Occipital lobe (tissue), 2 donors: ENCODE results near the gene LCN6. TPM values are rescaled to one million over a fixed set of nuclear protein-coding genes. Genes with fewer than 3 reads are reported as not detected.

Source experiments
- small RNA-seq: library from RNA; depleted of rRNA; stranded (forward); fragments of <200 nt; gene quantifications from one replicate; pipeline ENCODE3, GENCODE V24; 2014
- total RNA-seq: library from RNA; depleted of rRNA; stranded (reverse); fragments of >200 nt; gene quantifications from one replicate; pipeline ENCODE4 v1.2.3, GENCODE V29; 2014

LCN6 gene
- total RNA-seq, 1 donor from 2014 or later = not detected

Small RNA genes lying within 50 kb of the gene (small RNA-seq; reads per million reads assigned to genes)
- gene ATP6V1G1P3 (not detected), gene MIR6722 (not detected)

Other genes starting within 250 kb of the LCN6 start
- 22.9 TPM for gene NOTCH1, start 202.5 kb downstream of the LCN6 start, total RNA-seq
- 13.7 TPM for gene EGFL7, start 85.6 kb downstream of the LCN6 start, total RNA-seq
- gene AGPAT2, start 61.1 kb downstream of the LCN6 start, total RNA-seq = 2.2 TPM
- 25.1 TPM for gene DIPK1B, start 36.0 kb downstream of the LCN6 start, total RNA-seq
- gene LCN10, start 5.6 kb downstream of the LCN6 start, total RNA-seq = not detected
- gene LCN8, start 9.7 kb upstream of the LCN6 start, total RNA-seq = not detected
- gene LCN15, start 16.0 kb upstream of the LCN6 start, total RNA-seq = not detected
- 15.9 TPM for gene TMEM141, start 42.8 kb upstream of the LCN6 start, total RNA-seq
- 2.8 TPM for gene CCDC183, start 47.8 kb upstream of the LCN6 start, total RNA-seq
- 38.2 TPM for gene RABL6, start 59.4 kb upstream of the LCN6 start, total RNA-seq
- gene AJM1, start 94.0 kb upstream of the LCN6 start, total RNA-seq = 0.94 TPM
- gene PHPT1, start 100.9 kb upstream of the LCN6 start, total RNA-seq = 76.9 TPM
- gene MAMDC4, start 103.8 kb upstream of the LCN6 start, total RNA-seq = 2.5 TPM
- gene EDF1, start 117.8 kb upstream of the LCN6 start, total RNA-seq = 96.2 TPM
- 8.9 TPM for gene TRAF2, start 138.0 kb upstream of the LCN6 start, total RNA-seq
- gene FBXW5, start 196.2 kb upstream of the LCN6 start, total RNA-seq = 53.7 TPM
- gene C8G, start 196.7 kb upstream of the LCN6 start, total RNA-seq = not detected
- gene LCN12, start 203.7 kb upstream of the LCN6 start, total RNA-seq = not detected
- gene PTGDS, start 229.0 kb upstream of the LCN6 start, total RNA-seq = 52.1 TPM
- gene LCNL1, start 234.5 kb upstream of the LCN6 start, total RNA-seq = 0.16 TPM
- gene PAXX, start 243.9 kb upstream of the LCN6 start, total RNA-seq = 13.6 TPM
- 0.31 TPM for gene CLIC3, start 248.0 kb upstream of the LCN6 start, total RNA-seq